DND-41 (cell line): Measurements from ENCODE around the gene CAV1.

Experiments used
- ATAC-seq: fragments of 200-7000 bp; cut with Tn5 transposase; 3 replicates; pipeline ENCODE4 v1.9.1; 2021; ENCODE audit warnings: low read depth; ENCODE audit not compliant: insufficient read depth
- DNase-seq: peaks from one replicate; pipeline ENCODE4 v3.0.0-alpha.2; 2020
- H2AFZ ChIP-seq: 2 replicates; pipeline ENCODE4 v1.6.0; 2012; ENCODE audit warnings: low read depth, low read length
- H3K27ac ChIP-seq: 2 replicates; pipeline ENCODE4 v1.5.1; 2012; ENCODE audit warnings: low read length, inconsistent platforms
- H3K27me3 ChIP-seq: fragments of 200-600 bp; sonication (generic); 2 replicates; pipeline ENCODE4 v1.6.0; 2012; ENCODE audit warnings: low read length, mild to moderate bottlenecking, inconsistent platforms; ENCODE audit not compliant: insufficient read depth, poor library complexity
- H3K36me3 ChIP-seq: 2 replicates; pipeline ENCODE4 v1.5.1; 2012; ENCODE audit warnings: low read length, inconsistent platforms; ENCODE audit not compliant: insufficient read depth
- H3K4me1 ChIP-seq: 2 replicates; pipeline ENCODE4 v1.5.1; 2012; ENCODE audit warnings: mild to moderate bottlenecking, low read length; ENCODE audit not compliant: insufficient read depth
- H3K4me2 ChIP-seq: 2 replicates; pipeline ENCODE4 v1.6.0; 2012; ENCODE audit warnings: mild to moderate bottlenecking, moderate library complexity, low read length, inconsistent platforms; ENCODE audit not compliant: insufficient read depth
- H3K4me3 ChIP-seq, 2 experiments: fragments of 200-600 bp in 1 of 2; shearing (Covaris generic) in 1 of 2; 2 replicates each; pipeline ENCODE4 v1.5.1; 2012 to 2016; ENCODE audit warnings: inconsistent platforms in 2 of 2, low read length in 2 of 2, mild to moderate bottlenecking in 2 of 2, low read depth in 1 of 2, moderate library complexity in 1 of 2
- H3K79me2 ChIP-seq: 2 replicates; pipeline ENCODE4 v1.6.0; 2012; ENCODE audit warnings: low read length, inconsistent platforms; ENCODE audit not compliant: insufficient read depth
- H3K9ac ChIP-seq: 2 replicates; pipeline ENCODE4 v1.6.0; 2012; ENCODE audit warnings: low read depth, mild to moderate bottlenecking, inconsistent platforms, low read length, moderate library complexity
- H3K9me3 ChIP-seq: 2 replicates; pipeline ENCODE4 v1.5.1; 2012; ENCODE audit warnings: low read length, moderate library complexity, mild to moderate bottlenecking, inconsistent platforms; ENCODE audit not compliant: insufficient read depth, severe bottlenecking
- H4K20me1 ChIP-seq: 2 replicates; pipeline ENCODE4 v1.6.0; 2012; ENCODE audit warnings: low read length; ENCODE audit not compliant: insufficient read depth
- EZH2 ChIP-seq: IDR thresholded peaks from 3 replicates; pipeline ENCODE4 v1.6.1; 2012; ENCODE audit warnings: borderline replicate concordance, low read depth, mild to moderate bottlenecking, moderate library complexity, low read length, inconsistent platforms; ENCODE audit not compliant: severe bottlenecking
- TF ChIP-seq, protein P1 (sequence below): IDR thresholded peaks from 2 replicates; pipeline ENCODE4 v1.5.1; 2012; ENCODE audit warnings: borderline replicate concordance, low read length, moderate library complexity, mild to moderate bottlenecking; ENCODE audit not compliant: poor library complexity, severe bottlenecking; ENCODE audit errors: extremely low read depth

The CAV1 gene

DNA sequence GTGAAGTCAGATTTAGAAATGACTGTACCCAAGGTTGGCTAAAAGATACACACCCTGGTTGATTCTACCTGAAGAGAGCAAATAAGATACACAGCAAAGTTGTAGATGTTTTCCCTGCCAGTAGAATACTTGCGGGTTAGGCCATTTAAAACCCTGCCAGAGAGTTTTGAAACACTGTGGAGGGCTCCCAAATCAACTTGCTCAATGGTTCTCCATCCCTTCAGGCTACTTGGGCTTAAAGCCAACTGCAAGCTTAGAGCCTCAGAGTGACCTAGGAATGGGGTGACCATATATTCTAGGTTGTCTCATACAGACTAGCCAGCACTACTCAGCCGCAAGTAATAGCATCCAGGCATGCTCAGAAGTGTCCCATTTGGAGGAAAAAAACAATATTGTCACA is 10.0 kb downstream of the CAV1 start:
- Histone ChIP-seq H3K4me1 (no peaks in the 10 kb centered on the region), H3K79me2 (no peaks in the 10 kb centered on the region), H3K4me3 (no peak overlapping the region), H3K9ac (no peak overlapping the region), H3K27ac (no peak overlapping the region), H3K4me2 (no peak overlapping the region), H3K36me3 (no peaks in the 10 kb centered on the region), H3K9me3 (no peaks in the 10 kb centered on the region), H2AFZ (no peak overlapping the region), H4K20me1 (no peaks in the 10 kb centered on the region), H3K27me3 (no peaks in the 10 kb centered on the region)
- TF ChIP-seq EZH2 = no peak
- TF ChIP-seq, protein P1, sequence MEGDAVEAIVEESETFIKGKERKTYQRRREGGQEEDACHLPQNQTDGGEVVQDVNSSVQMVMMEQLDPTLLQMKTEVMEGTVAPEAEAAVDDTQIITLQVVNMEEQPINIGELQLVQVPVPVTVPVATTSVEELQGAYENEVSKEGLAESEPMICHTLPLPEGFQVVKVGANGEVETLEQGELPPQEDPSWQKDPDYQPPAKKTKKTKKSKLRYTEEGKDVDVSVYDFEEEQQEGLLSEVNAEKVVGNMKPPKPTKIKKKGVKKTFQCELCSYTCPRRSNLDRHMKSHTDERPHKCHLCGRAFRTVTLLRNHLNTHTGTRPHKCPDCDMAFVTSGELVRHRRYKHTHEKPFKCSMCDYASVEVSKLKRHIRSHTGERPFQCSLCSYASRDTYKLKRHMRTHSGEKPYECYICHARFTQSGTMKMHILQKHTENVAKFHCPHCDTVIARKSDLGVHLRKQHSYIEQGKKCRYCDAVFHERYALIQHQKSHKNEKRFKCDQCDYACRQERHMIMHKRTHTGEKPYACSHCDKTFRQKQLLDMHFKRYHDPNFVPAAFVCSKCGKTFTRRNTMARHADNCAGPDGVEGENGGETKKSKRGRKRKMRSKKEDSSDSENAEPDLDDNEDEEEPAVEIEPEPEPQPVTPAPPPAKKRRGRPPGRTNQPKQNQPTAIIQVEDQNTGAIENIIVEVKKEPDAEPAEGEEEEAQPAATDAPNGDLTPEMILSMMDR = no peak
- no peak for ATAC-seq
- no peak for DNase-seq

GRCh38 chr7:116535416-116535815 is 10.6 kb downstream of the CAV1 start:
- no peaks in the 10 kb centered on the region for H3K36me3 ChIP-seq

DNA sequence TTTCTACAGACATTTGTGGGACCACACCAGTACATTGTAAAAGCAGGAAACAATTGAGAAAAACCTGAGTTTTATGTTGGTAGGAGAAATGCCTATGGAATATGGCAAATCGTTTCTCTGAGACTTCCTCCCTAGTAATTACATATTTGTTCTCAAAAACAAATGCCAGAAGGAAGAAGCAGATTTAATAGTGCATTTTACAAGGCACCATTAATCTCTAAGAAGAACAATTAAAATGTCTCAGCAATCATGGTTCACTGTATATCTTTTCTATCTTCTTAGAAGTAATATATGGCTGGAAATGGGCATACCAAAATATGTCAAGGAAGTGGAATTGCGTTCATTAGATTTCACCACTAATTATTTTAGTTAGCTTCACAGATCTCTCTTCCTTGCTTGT is 13.3 kb downstream of the CAV1 start:
- H3K4me1 ChIP-seq = no peaks in the 10 kb centered on the region

More at GRCh38 chr7:116535416-116535815, 10.6 kb downstream of the CAV1 start:
- no peak overlapping the region for H3K27ac ChIP-seq
- TF ChIP-seq, protein P1 = no peak
- no peak for TF ChIP-seq EZH2
- H3K79me2 ChIP-seq = no peaks in the 10 kb centered on the region
- DNase-seq = no peak
- H4K20me1 ChIP-seq = no peaks in the 10 kb centered on the region
- H3K4me2 ChIP-seq = no peak overlapping the region
- H3K9ac ChIP-seq = no peak overlapping the region
- no peaks in the 10 kb centered on the region for H3K4me1 ChIP-seq
- H3K4me3 ChIP-seq = no peak overlapping the region
- H3K9me3 ChIP-seq = no peaks in the 10 kb centered on the region
- no peak for ATAC-seq
- no peaks in the 10 kb centered on the region for H3K27me3 ChIP-seq
- H2AFZ ChIP-seq = no peak overlapping the region

More for the DNA sequence above, 13.3 kb downstream of the CAV1 start:
- Histone ChIP-seq H3K4me3 (no peak overlapping the region), H3K27ac (no peak overlapping the region), H3K4me2 (no peak overlapping the region), H3K9me3 (no peaks in the 10 kb centered on the region), H4K20me1 (no peaks in the 10 kb centered on the region), H3K79me2 (no peaks in the 10 kb centered on the region), H3K9ac (no peak overlapping the region), H3K36me3 (no peaks in the 10 kb centered on the region), H2AFZ (no peak overlapping the region), H3K27me3 (no peaks in the 10 kb centered on the region)
- DNase-seq = no peak
- no peak for TF ChIP-seq EZH2
- TF ChIP-seq, protein P1 = no peak
- ATAC-seq = no peak
